ENCODE results near the gene CCDC122. TPM values are rescaled to one million over a fixed set of nuclear protein-coding genes. Genes with fewer than 3 reads are reported as not detected.

CCDC122 gene
- total and polyA plus RNA-seq, 5 donors, result 4.6 to 15.6 (median 7.1) TPM

- Histone ChIP-seq H3K9me3 (ENCODE audit: control insufficient read depth, low read length) (no peaks in the 10 kb centered on the region), H3K4me1 (ENCODE audit: control insufficient read depth, insufficient read depth, low read length) (no peaks in the 10 kb centered on the region), H3K4me3 (ENCODE audit: low read length) (no peak overlapping the region), H3K27ac (ENCODE audit: low read length) (no peak overlapping the region), H3K27me3 (ENCODE audit: control insufficient read depth, insufficient read depth) (no peaks in the 10 kb centered on the region)
- WGBS, result 24% methylated on average over 5 of the region's 5 CpGs
- peak in 1 of 2 donors; percentile 46 for ATAC-seq
- DNase-seq, result no peak
- intact Hi-C loops (cut with DNase I), result loop anchor here (5.0 to 10.0 kb wide), 6 partner anchors 500 to 837 kb away; no protein-coding TSS in a partner anchor
Observed at GRCh38 chr13:43804461-43805070, 75.0 kb downstream of the CCDC122 start.

GRCh38 chr13:43802511-43802910, 77.0 kb downstream of the CCDC122 start:
- H3K9me3 ChIP-seq (ENCODE audit: control insufficient read depth, low read length), result no peaks in the 10 kb centered on the region
- no peak overlapping the region for H3K4me3 ChIP-seq (ENCODE audit: low read length)
- intact Hi-C loops (cut with DNase I), result loop anchor here in 3 of 4 donors (5.0 to 10.0 kb wide), 4 partner anchors 498 to 718 kb away; no protein-coding TSS in a partner anchor
- DNase-seq (no peak), ATAC-seq (no peak)
- no peaks in the 10 kb centered on the region for H3K4me1 ChIP-seq (ENCODE audit: control insufficient read depth, insufficient read depth, low read length)
- H3K27ac ChIP-seq (ENCODE audit: low read length), result no peak overlapping the region
- H3K27me3 ChIP-seq (ENCODE audit: control insufficient read depth, insufficient read depth), result no peaks in the 10 kb centered on the region

- WGBS, result 64% methylated on average over 3 of the region's 3 CpGs
- no peak for DNase-seq
- intact Hi-C loops (cut with DNase I), result loop anchor here in 3 of 4 donors (5.0 to 10.0 kb wide), 4 partner anchors 496 to 716 kb away; no protein-coding TSS in a partner anchor
- Histone ChIP-seq H3K9me3 (ENCODE audit: control insufficient read depth, low read length) (no peaks in the 10 kb centered on the region), H3K4me1 (ENCODE audit: control insufficient read depth, insufficient read depth, low read length) (no peaks in the 10 kb centered on the region), H3K27ac (ENCODE audit: low read length) (no peak overlapping the region), H3K27me3 (ENCODE audit: control insufficient read depth, insufficient read depth) (no peaks in the 10 kb centered on the region), H3K4me3 (ENCODE audit: low read length) (no peak overlapping the region)
- ATAC-seq, result no peak
Observed at GRCh38 chr13:43800828-43801227, 78.7 kb downstream of the CCDC122 start.

GRCh38 chr13:43799191-43799590, 80.3 kb downstream of the CCDC122 start:
- H3K27me3 ChIP-seq (ENCODE audit: control insufficient read depth, insufficient read depth), result no peaks in the 10 kb centered on the region
- WGBS, result 85% methylated on average over 4 of the region's 4 CpGs
- no peaks in the 10 kb centered on the region for H3K4me1 ChIP-seq (ENCODE audit: control insufficient read depth, insufficient read depth, low read length)
- H3K9me3 ChIP-seq (ENCODE audit: control insufficient read depth, low read length), result no peaks in the 10 kb centered on the region
- intact Hi-C loops (cut with DNase I), result no loop called here
- no peak overlapping the region for H3K4me3 ChIP-seq (ENCODE audit: low read length)
- ATAC-seq (no peak), DNase-seq (no peak)
- H3K27ac ChIP-seq (ENCODE audit: low read length), result no peak overlapping the region

- no peak for ATAC-seq
- Histone ChIP-seq H3K9me3 (ENCODE audit: control insufficient read depth, low read length) (no peaks in the 10 kb centered on the region), H3K4me1 (ENCODE audit: control insufficient read depth, insufficient read depth, low read length) (no peaks in the 10 kb centered on the region), H3K27me3 (ENCODE audit: control insufficient read depth, insufficient read depth) (no peaks in the 10 kb centered on the region), H3K4me3 (ENCODE audit: low read length) (no peak overlapping the region), H3K27ac (ENCODE audit: low read length) (no peak overlapping the region)
- intact Hi-C loops (cut with DNase I), result no loop called here
- no peak for DNase-seq
- WGBS, result 61% methylated on average over 3 of the region's 3 CpGs
Observed at GRCh38 chr13:43797869-43798268, 81.7 kb downstream of the CCDC122 start.

GRCh38 chr13:43797159-43797558, 82.4 kb downstream of the CCDC122 start:
- no peak overlapping the region for H3K27ac ChIP-seq (ENCODE audit: low read length)
- no peaks in the 10 kb centered on the region for H3K4me1 ChIP-seq (ENCODE audit: control insufficient read depth, insufficient read depth, low read length)
- H3K9me3 ChIP-seq (ENCODE audit: control insufficient read depth, low read length), result no peaks in the 10 kb centered on the region
- H3K4me3 ChIP-seq (ENCODE audit: low read length), result no peak overlapping the region
- WGBS, result 92% methylated on average over 1 of the region's 1 CpG
- DNase-seq (no peak), ATAC-seq (no peak)
- intact Hi-C loops (cut with DNase I), result no loop called here
- no peaks in the 10 kb centered on the region for H3K27me3 ChIP-seq (ENCODE audit: control insufficient read depth, insufficient read depth)

- Histone ChIP-seq H3K4me3 (ENCODE audit: low read length) (no peak overlapping the region), H3K4me1 (ENCODE audit: control insufficient read depth, insufficient read depth, low read length) (no peaks in the 10 kb centered on the region), H3K27ac (ENCODE audit: low read length) (no peak overlapping the region), H3K27me3 (ENCODE audit: control insufficient read depth, insufficient read depth) (no peaks in the 10 kb centered on the region), H3K9me3 (ENCODE audit: control insufficient read depth, low read length) (no peaks in the 10 kb centered on the region)
- ATAC-seq (no peak), DNase-seq (no peak)
- intact Hi-C loops (cut with DNase I), result no loop called here
Observed at GRCh38 chr13:43794416-43794815, 85.1 kb downstream of the CCDC122 start.

GRCh38 chr13:43792076-43792881, 87.3 kb downstream of the CCDC122 start:
- DNase-seq (no peak), ATAC-seq (no peak)
- Histone ChIP-seq H3K4me1 (ENCODE audit: control insufficient read depth, insufficient read depth, low read length) (no peaks in the 10 kb centered on the region), H3K27me3 (ENCODE audit: control insufficient read depth, insufficient read depth) (no peaks in the 10 kb centered on the region), H3K9me3 (ENCODE audit: control insufficient read depth, low read length) (no peaks in the 10 kb centered on the region), H3K4me3 (ENCODE audit: low read length) (no peak overlapping the region), H3K27ac (ENCODE audit: low read length) (no peak overlapping the region)
- intact Hi-C loops (cut with DNase I), result no loop called here
- WGBS, result 66% methylated on average over 3 of the region's 3 CpGs

GRCh38 chr13:43787997-43788396, 91.5 kb downstream of the CCDC122 start:
- H3K4me3 ChIP-seq (ENCODE audit: low read length), result no peak overlapping the region
- ATAC-seq, result no peak
- intact Hi-C loops (cut with DNase I), result loop anchor here in 2 of 4 donors (10.0 kb wide), 1 partner anchor 483 kb away; no protein-coding TSS in a partner anchor
- no peaks in the 10 kb centered on the region for H3K4me1 ChIP-seq (ENCODE audit: control insufficient read depth, insufficient read depth, low read length)
- H3K27ac ChIP-seq (ENCODE audit: low read length), result no peak overlapping the region
- no peak for DNase-seq
- WGBS, result 77% methylated on average over 2 of the region's 2 CpGs
- H3K9me3 ChIP-seq (ENCODE audit: control insufficient read depth, low read length), result no peaks in the 10 kb centered on the region
- no peaks in the 10 kb centered on the region for H3K27me3 ChIP-seq (ENCODE audit: control insufficient read depth, insufficient read depth)

- DNase-seq, result no peak
- peak overlapping the region; percentile 0 for H3K27ac ChIP-seq (ENCODE audit: low read length)
- WGBS, result 21% methylated on average over 9 of the region's 9 CpGs
- H3K4me3 ChIP-seq (ENCODE audit: low read length), result peak overlapping the region; percentile 52
- H3K9me3 ChIP-seq (ENCODE audit: control insufficient read depth, low read length), result no peaks in the 10 kb centered on the region
- H3K4me1 ChIP-seq (ENCODE audit: control insufficient read depth, insufficient read depth, low read length), result no peaks in the 10 kb centered on the region
- intact Hi-C loops (cut with DNase I), result loop anchor here in 2 of 4 donors (10.0 kb wide), 1 partner anchor 483 kb away; no protein-coding TSS in a partner anchor
- ATAC-seq, result no peak
- H3K27me3 ChIP-seq (ENCODE audit: control insufficient read depth, insufficient read depth), result no peaks in the 10 kb centered on the region
Observed at GRCh38 chr13:43787518-43787891, 92.0 kb downstream of the CCDC122 start.

GRCh38 chr13:43786766-43787517, 92.6 kb downstream of the CCDC122 start, which contains the start of gene ENOX1:
Gene ENOX1, minus strand, starts transcription at chr13:43786972.
- ATAC-seq (peak; percentile 87 to 89), DNase-seq (peak; percentile 72 to 87 (median 86))
- WGBS, result under 1% methylated on average over 93 of the region's 93 CpGs
- H3K4me3 ChIP-seq (ENCODE audit: low read length), result peak within 1 kb of the TSS; percentile 52
- no peaks in the 10 kb centered on the region for H3K4me1 ChIP-seq (ENCODE audit: control insufficient read depth, insufficient read depth, low read length)
- no peaks in the 10 kb centered on the region for H3K9me3 ChIP-seq (ENCODE audit: control insufficient read depth, low read length)
- H3K27ac ChIP-seq (ENCODE audit: low read length), result peak within 1 kb of the TSS; percentile 56
- intact Hi-C loops (cut with DNase I), result loop anchor here in 2 of 4 donors (10.0 kb wide), 1 partner anchor 482 kb away; no protein-coding TSS in a partner anchor
- H3K27me3 ChIP-seq (ENCODE audit: control insufficient read depth, insufficient read depth), result no peaks in the 10 kb centered on the region
